Hepatocyte (in vitro differentiated cells): ENCODE measurements around the gene ST6GAL1.
"Not testable (repeated sequence)": the region's sequence is repeated elsewhere in the genome, so short reads cannot be mapped to it uniquely, and the experiment has no call there.

Source experiments
- CTCF ChIP-seq: fragments of 200-600 bp; sonication (generic); IDR thresholded peaks from 2 replicates; pipeline ENCODE4 v1.5.1; 2016; ENCODE audit warnings: antibody characterized with exemption, mild to moderate bottlenecking; ENCODE audit not compliant: poor library complexity
- EZH2 ChIP-seq: fragments of 200-600 bp; sonication (generic); IDR thresholded peaks from 2 replicates; pipeline ENCODE4 v1.6.1; 2016; ENCODE audit warnings: antibody characterized with exemption, mild to moderate bottlenecking, borderline replicate concordance
- EZH2phosphoT487 ChIP-seq: fragments of 200-600 bp; sonication (generic); IDR thresholded peaks from one replicate; pipeline ENCODE4 v1.6.1; 2018; ENCODE audit warnings: antibody characterized with exemption, mild to moderate bottlenecking, low read depth, moderate library complexity; ENCODE audit not compliant: unreplicated experiment, severe bottlenecking

DNA sequence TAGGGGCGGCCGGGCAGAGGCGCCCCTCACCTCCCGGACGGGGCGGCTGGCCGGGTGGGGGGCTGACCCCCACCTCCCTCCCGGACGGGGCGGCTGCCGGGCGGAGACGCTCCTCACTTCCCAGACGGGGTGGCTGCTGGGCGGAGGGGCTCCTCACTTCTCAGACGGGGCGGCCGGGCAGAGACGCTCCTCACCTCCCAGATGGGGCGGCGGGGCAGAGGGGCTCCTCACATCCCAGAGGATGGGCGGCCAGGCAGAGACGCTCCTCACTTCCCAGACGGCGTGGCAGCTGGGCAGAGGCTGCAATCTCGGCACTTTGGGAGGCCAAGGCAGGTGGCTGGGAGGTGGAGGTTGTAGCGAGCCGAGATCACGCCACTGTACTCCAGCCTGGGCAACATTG, 45.5 kb upstream of the ST6GAL1 start:
- TF ChIP-seq CTCF, EZH2, EZH2phosphoT487: not testable (repeated sequence)
